Measurements from ENCODE around the gene ADAM22.

Gene ADAM22

DNA sequence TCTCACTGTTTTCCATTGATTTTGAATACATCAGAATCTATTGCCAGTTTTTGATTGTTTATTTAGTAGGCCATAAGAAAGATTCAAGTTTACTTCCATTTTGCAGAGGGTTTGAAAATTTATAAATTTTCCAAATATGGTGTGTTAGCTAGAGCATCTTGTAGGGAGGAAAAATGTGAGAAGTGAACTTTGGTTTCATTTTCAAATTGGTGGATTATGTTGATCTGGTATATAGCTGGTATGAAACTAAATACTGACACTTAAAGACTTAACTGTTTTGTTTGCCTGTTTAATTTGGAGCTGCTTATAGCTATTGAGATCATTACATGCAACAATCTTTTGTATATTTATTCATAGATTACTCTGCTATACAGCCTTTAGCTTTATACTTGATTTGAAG lies 108.1 kb downstream of the ADAM22 start:
- DNase-seq (ENCODE audit: low spot score) = no peak

DNA sequence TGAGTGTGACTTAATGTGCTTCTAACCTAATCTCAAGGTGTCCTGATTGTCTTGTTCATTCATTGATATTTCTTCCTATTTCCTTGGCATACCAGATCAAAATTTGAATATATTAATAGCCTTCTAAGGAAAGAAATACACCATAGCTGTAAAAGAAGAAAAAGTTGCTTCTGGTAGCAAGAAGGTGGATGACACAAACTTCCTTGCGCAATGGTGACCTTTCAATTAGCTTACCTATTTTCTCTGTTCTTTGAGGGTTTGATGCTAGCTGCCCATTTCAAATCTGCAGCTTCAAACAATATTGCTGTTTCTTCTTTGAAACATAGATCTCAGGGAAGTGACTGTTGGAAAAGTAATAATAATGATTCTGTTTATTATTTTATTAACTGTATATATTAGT lies 108.8 kb downstream of the ADAM22 start:
- DNase-seq (ENCODE audit: low spot score) = no peak

DNA sequence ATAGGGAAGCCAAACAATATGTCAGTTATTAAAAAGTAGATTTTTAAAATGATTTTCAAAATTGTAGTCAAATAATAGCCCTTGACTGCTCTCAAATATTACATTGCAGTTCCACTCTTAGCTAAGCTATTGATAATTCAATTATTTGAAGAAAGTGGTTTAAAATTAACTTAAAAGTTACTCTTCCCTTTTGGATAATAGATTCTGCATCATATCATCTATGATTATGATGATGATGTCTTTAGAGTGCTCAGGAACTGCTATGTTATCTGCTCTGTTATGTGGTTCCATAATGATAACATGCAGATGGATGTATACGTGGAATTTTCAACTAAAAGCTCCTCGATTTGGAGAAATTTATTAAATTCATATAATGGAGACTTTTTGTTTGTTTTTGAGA lies 110.0 kb downstream of the ADAM22 start:
- DNase-seq (ENCODE audit: low spot score) = no peak

DNA sequence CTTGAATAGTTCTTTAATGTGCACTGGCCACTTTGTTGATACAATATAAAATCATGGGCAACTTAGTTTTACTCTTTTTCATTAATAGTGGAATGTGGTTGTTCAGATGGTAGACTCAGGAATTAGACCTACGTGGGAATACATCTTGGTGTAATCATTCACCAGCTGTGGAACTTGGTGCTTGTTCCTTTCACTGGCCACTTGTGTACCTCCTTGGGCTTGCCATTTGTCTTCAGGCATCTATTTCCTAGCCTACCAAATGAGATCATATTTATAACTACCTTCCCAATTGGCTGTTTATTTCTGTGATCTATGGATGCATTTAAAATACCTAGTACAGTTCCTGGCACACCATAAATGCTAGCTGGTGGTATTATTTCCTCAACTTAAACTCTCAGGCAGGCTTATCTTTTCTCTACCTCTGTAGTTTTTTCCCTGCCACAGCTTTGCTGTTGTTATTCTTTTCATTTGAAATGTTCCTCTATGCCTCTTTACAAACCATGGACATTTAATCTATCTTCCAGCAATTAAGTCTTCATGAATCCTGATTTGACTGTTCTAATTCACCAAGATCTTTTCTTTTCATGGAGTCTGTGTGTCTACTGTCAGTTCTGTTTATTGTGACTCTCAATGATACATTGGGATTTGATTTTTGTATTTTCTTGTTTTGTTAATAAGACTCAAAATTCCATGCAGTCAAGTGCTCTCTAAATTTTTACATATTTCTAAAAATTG lies 113.0 kb downstream of the ADAM22 start:
- DNase-seq (ENCODE audit: low spot score) = no peak

DNA sequence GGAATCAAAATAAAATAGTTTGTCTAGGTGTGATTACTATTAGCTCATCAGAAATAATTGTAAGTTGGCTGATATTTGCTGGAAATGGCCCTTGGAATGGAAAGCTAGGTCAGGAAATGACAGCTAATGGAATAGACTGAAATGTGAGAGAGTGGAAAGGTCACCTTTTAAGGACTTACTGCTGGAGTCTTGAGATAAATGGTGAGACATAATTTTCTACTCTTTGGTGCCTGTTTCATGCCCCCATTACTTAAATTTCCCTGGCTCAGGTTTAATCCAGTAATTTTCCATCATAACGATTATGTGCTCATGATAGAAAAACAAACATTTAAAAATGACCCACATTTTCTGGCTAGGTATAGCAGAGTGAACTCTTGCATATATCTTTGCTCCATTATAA lies 123.6 kb downstream of the ADAM22 start:
- DNase-seq (ENCODE audit: low spot score) = no peak

DNA sequence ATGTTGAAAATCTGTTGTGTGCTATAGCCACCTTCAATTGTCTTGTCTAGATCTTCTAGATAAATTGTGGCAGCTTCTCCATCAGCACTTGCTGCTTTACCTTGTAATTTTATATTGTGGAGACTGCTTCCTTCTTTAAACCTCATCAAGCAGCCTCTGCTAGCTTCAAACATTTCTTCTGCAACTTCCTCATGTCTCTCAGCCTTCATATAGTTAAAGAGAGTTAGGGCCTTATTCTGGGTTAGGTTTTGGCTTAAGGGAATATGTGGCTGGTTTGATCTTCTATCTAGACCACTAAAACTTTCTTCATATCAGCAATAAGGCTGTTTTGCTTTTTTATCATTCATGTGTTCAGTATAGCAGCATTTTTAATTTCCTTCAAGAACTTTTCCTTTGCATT lies 128.2 kb downstream of the ADAM22 start:
- no peak for DNase-seq (ENCODE audit: low spot score)

DNA sequence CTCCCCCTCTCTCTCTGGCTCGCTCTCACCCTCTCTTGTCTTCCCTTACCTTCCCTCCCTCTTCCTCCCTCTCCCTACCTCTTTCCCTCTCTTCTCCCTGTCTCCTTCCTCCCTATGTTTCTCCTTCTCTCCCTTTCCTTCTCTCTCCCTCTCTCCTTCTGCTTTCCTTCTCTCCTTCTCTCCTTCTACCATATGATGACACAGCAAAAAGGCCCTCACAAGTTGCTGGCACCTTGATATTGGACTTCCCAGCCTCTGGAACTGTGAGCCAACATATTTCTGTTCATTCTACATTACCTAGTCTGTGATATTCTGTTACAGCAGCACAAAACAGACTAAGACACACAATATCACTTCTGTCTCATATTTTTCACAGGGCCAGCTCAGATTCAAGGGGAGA lies 135.0 kb downstream of the ADAM22 start:
- no peak for DNase-seq (ENCODE audit: low spot score)

DNA sequence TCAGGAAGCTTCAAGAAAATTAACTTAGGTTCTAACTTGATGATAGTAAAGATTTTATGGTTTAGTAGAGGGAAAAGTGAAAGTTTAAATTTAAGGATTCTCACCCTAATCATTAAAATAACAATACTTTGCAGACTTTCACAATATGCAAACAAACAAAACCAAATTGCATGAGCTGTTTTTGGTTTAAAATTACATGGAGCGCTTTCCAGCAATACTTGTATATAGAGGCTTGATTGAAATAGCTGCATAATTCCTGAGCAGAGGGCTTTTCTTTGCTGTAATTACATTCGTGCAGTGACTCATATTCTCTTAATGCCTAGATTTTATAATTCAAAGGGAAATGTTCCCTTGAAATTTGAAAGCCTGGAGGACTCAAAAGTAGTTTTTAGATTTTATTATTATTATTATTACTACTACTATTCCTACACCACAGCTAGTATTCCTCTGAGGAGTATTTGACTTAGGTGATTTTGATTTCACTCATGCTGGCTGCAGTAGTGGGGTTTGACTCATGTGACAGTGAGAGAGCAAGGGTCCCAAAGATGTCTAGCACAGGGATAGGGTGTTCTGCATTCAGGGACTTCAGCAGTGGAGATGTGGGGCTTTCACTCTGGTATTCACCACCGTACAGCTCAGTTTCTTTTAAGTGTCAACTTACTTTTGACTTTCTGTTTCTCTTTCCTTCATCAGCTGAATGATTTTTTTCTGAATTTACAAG lies 138.1 kb downstream of the ADAM22 start:
- no peak for DNase-seq (ENCODE audit: low spot score)

DNA sequence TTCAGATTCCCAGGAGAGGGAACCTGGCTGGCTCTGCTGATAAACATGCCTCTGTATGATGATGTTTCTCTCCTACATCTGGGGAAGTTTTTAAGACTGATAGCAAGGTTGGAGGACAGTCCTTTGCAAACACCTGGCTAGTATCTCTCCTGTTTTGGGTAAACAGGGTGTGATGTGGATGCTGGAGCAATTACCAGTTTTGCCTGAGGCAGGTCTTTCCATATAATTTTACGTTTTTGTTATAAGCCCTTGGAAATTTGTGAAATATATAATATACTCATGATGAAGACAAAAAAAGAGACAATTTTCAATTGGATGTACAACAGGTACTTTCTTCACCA lies 138.6 kb downstream of the ADAM22 start:
- no peak for DNase-seq (ENCODE audit: low spot score)

DNA sequence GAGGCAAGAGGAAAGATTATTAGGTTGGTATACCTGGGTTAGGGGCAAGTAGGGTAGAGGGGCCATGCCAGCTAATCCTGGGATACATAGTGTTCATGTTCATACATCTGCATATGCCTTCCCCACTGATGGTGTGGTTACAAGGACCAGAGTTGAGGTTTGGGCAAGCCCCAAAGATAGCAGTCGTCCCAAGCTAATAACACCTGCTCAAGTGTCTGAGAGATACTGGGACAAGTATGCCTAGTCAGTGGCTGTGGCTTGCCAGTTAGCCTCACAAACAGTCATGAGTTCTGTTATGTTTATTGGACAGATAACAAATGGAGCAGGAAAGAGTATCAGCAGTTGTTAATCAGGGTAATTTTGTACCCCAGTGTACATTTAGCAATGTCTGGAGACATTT lies 139.6 kb downstream of the ADAM22 start:
- no peak for DNase-seq (ENCODE audit: low spot score)

DNA sequence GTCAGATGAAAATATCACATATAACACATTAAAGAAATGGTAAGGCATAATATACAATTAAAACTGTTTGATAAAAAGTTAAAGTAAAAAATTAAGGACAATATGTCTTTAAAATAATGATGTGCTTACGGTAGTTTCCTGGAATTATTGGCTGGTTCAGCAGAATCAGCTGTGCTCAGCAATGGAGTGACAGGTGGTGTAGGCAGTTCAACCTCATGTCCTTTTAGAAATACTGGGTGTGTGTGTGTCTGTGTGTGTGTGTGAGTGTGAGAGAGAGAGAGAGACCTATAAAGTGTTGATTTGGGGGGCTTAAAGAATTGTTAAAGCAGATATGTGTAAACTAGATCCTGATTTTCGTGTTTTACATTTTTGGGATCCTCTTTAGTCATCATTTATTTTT lies 141.2 kb downstream of the ADAM22 start:
- no peak for DNase-seq (ENCODE audit: low spot score)

DNA sequence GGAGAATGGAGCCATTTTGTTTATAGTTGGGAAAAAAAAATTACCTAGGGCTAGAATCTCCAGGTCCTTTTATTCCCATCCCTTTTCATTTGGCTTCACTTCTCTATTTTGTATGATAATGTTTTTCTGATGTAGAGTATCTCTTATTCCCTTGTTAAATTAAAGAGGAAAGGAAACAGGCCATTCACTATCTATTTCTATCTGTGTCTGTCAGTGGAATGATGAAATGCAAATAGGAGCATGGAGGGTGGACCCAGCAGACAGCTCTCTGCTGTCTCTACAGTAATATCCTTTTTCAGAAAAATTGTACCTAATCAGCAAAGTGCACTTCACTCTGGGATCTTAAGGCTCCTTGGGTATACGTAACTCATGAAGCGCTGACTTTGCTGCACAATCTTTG lies 149.8 kb downstream of the ADAM22 start:
- no peak for DNase-seq (ENCODE audit: low spot score)

DNA sequence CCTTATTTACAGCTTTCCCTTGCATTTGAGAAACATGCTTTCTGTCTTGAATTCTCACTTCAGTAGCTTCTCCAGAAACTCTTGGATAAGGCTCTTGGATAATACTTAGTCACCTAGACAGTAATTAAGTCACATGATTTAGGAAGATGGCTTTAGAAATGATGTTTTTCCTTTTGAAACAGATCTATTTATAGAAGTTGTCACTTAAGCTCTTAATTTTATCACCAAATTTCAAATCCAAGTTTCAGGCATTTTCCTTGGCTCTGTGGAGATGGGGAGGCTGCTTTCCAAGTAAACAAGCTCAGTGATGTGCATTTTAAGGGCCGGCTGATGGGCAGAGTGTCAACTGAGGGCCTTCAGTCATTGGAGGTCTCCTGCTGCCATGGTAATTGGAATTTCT lies 155.5 kb downstream of the ADAM22 start:
- no peak for DNase-seq (ENCODE audit: low spot score)

DNA sequence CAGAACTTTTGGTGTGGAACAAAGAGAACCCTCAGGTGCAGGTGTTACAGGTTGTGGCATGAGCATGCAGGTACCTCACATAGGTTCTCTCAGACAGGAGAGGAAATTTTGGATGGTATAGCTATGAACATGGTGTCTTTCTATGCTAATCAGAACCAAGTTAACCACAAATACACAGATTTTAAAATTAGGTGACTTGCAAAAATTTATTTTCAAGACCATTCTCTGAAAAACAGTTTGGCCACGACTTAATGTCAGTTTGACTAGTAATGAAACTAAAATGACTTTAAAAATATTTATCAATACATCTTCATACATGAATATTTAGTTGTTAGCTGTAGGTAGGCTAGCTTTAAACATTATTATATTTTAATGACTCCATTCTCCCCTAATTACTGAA lies 156.2 kb downstream of the ADAM22 start:
- DNase-seq (ENCODE audit: low spot score) = no peak

DNA sequence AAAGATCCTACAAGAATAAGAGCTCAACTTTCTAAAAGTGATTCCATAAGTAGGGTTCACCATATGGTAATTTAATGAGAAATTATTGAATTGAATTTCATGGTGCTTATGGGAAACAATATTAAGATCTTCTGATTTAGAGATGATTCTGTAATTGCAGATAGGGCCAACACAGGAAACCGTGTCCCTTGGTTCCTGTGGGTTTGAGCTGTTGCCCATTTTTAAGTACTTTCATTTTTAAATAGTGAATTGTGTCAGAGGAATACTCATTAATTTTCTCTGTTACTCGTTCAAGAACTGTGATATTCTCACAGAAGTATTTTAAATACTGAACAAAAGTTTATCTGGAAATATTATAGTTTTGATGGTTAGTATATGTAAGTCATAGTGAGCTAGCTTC lies 156.6 kb downstream of the ADAM22 start:
- no peak for DNase-seq (ENCODE audit: low spot score)

DNA sequence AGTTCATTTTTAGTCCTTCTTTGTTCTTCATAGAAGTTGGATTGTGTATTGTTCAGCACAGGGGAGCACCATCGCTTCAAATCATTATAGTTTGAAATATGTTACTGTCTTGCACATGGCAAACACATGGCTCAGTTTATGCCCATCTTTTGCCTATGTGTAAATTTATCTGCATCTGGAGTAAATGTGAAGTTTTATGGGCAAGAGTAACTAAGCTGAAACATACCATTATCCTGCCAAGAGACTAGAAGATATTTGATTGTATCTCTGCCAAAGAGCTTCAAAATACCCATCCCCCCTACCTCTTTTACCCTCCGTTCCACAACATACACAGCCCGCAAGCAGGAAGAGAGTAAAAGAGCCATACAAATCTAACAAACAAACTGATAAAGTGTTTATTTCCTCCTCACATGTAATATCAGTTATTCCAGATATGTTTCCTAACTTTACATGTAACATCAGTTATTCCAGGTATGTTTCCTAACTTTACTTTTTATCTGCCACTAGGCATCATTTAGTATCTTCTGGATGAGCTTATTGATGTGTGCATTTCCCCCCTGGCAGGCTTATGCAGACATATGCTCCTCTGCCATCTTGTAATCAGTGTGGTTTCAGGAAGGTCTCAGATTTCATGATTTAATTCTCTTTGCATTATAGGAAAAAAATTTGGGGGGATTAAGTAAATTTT lies 158.1 kb downstream of the ADAM22 start:
- DNase-seq (ENCODE audit: low spot score) = no peak

DNA sequence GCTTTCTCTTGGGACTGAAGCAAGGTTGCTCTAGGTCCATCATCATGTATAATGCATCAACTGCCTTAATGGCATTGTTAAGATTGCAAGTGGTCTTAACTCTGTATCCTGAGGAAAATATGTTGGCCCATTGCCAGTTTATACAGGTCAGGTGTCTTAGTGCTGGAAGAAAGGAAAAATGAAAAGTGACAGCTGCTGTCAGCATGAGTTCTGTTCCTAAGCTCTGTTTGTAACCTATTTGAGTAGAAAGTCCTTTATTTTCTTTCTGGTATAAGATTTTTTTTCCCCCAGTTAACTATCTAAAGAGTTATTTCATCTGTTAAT lies 158.6 kb downstream of the ADAM22 start:
- DNase-seq (ENCODE audit: low spot score) = no peak

DNA sequence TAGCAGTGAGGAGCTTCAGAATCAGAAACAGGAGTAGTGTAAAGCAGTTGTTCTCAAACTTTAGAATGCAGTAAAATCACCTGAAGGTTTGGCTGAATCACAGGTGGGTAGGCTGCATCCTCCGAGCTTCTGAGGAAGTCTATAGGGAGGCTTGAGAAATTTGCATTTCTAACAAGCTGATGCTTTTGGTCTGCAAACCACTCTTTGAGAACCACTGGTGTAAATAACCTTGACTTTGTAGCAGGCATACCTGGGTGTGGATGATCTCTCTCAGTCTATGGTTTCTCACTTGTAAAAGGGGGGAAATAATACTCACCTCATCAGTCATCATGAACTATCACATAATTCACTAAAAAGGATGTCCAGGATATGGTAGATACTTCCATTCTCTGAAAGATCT lies 167.7 kb downstream of the ADAM22 start:
- DNase-seq (ENCODE audit: low spot score) = no peak

DNA sequence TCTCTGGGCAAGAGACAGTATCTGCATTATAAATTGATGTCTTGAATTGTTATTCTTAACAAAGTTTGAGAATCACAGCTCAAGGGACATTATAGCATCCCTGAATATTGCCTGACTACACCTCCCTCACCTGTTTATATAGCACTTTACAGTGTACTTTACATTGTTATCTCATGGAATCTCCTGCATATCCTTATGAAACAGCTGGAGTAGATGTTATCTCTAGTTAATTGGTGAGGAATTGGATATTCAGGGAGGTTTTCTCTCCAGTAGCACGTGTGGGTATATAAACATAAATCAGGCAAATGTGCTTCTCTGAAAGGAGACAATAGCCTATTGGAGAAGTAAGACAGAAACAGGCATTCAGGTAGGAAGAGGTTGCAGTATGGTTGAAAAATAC lies 168.6 kb downstream of the ADAM22 start:
- no peak for DNase-seq (ENCODE audit: low spot score)

DNA sequence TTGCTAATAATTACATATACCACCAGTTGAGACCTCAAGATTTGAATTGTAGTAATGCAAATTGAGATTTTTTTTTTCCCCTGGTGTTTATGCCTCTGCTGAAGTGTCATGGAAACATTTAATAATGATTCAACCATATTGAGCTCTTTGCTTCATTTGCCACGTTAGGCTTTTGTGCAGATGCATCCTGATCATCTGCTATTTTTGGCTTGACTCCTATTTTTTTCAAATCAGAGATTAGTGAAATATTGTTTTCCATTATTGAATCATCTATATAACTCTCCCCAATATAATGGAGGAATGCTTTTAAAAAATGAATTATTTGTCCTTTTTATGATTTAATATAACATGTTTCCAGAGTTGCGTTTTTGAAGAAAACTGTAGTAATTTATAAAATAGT lies 170.7 kb downstream of the ADAM22 start:
- no peak for DNase-seq (ENCODE audit: low spot score)

DNA sequence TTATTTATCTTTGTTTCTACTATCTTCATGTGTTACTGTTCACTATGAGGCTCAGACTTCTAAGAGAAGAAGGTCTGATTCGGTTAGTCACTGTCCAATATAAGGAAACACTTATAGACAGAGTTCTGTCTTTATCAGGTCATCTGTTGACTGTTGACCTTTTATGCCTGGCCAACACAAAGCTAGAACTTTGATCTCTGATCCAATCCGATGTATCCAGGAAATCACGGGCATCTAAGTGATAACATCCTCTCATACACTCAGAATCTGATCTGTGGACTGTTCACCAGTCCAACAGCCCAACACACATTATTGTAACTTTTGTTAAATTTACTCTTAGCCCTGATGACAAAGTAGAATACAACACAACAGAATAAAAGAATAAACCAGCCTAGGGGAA lies 171.2 kb downstream of the ADAM22 start:
- DNase-seq (ENCODE audit: low spot score) = no peak

DNA sequence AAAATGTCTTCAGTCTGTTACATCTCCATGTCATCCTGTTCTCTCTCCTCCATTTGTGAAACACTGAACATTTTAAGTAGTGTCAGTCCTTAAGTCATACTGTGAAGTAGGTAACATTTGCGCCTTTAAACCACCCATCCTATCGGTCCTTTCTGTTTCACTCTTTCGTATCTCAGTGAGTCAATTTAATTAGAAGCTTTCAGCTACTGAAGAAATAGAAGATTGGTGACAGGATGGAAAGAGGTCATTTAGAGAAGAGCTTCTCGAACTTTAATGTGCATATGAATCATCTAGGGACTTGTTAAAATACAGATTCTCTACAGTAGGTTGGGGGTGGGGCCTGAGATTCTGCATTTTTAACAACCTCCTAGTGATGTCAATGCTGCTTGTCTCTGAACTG lies 172.4 kb downstream of the ADAM22 start:
- no peak for DNase-seq (ENCODE audit: low spot score)

DNA sequence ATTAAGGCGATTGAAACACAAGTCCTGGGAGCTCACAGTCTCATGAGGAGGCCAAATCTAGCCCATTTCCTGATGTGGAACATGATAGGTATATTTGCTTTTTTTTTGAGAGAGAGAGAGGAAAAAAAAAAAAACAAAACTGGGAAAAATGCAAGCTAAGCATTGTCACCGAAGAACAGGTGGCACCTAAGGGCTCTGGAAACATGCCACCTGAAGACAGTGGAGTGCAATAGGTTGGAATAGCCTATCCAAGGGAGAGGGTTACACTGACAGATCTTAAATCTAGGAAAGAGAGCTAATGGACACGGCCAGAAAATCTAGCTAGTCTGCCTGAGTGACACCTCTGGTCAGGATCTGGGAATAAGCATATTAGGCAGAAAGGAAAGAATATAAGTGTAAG lies 175.6 kb downstream of the ADAM22 start:
- no peak for DNase-seq (ENCODE audit: low spot score)
